Activated naive CD8-positive, alpha-beta T cell treated with anti-CD3 and anti-CD28 coated beads, Interleukin-2, amount 50 U/mL, for 24 hours (primary cell): ENCODE data around the gene KIF15.

Source experiments
- ATAC-seq: fragments of 150-1000 bp; cut with Tn5 transposase; one replicate; pipeline ENCODE4 v1.10.0; 2021
- DNase-seq: peaks from one replicate; pipeline ENCODE4 v3.0.0; 2021
- H3K27ac Mint-ChIP-seq: one replicate; pipeline ENCODE4 v1.8.0; 2021; ENCODE audit warnings: mild to moderate bottlenecking, mixed read lengths
- H3K27me3 Mint-ChIP-seq: one replicate; pipeline ENCODE4 v1.8.0; 2021; ENCODE audit warnings: mixed read lengths
- H3K36me3 Mint-ChIP-seq: one replicate; pipeline ENCODE4 v1.8.0; 2021; ENCODE audit warnings: low read depth, mixed read lengths
- H3K4me1 Mint-ChIP-seq: one replicate; pipeline ENCODE4 v1.8.0; 2021; ENCODE audit warnings: mixed read lengths
- H3K4me3 Mint-ChIP-seq: one replicate; pipeline ENCODE4 v1.8.0; 2021; ENCODE audit warnings: mild to moderate bottlenecking, moderate library complexity, mixed read lengths
- H3K9me3 Mint-ChIP-seq: one replicate; pipeline ENCODE4 v1.8.0; 2021; ENCODE audit warnings: mixed read lengths

KIF15 gene, protein sequence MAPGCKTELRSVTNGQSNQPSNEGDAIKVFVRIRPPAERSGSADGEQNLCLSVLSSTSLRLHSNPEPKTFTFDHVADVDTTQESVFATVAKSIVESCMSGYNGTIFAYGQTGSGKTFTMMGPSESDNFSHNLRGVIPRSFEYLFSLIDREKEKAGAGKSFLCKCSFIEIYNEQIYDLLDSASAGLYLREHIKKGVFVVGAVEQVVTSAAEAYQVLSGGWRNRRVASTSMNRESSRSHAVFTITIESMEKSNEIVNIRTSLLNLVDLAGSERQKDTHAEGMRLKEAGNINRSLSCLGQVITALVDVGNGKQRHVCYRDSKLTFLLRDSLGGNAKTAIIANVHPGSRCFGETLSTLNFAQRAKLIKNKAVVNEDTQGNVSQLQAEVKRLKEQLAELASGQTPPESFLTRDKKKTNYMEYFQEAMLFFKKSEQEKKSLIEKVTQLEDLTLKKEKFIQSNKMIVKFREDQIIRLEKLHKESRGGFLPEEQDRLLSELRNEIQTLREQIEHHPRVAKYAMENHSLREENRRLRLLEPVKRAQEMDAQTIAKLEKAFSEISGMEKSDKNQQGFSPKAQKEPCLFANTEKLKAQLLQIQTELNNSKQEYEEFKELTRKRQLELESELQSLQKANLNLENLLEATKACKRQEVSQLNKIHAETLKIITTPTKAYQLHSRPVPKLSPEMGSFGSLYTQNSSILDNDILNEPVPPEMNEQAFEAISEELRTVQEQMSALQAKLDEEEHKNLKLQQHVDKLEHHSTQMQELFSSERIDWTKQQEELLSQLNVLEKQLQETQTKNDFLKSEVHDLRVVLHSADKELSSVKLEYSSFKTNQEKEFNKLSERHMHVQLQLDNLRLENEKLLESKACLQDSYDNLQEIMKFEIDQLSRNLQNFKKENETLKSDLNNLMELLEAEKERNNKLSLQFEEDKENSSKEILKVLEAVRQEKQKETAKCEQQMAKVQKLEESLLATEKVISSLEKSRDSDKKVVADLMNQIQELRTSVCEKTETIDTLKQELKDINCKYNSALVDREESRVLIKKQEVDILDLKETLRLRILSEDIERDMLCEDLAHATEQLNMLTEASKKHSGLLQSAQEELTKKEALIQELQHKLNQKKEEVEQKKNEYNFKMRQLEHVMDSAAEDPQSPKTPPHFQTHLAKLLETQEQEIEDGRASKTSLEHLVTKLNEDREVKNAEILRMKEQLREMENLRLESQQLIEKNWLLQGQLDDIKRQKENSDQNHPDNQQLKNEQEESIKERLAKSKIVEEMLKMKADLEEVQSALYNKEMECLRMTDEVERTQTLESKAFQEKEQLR (N-terminal part only)

GRCh38 chr3:44761424-44762169, at the start of gene KIF15, which contains the start of gene KIAA1143:
TSS of gene KIF15 (plus strand) at chr3:44761794. CDS start at chr3:44761866, 72 bp downstream.
TSS of gene KIAA1143 (minus strand) at chr3:44761619. CDS start at chr3:44761602, 17 bp downstream.
- peak within 1 kb of the TSS; percentile 89 for H3K27ac Mint-ChIP-seq
- peak; percentile 96 for ATAC-seq
- peak; percentile 99 for DNase-seq
- peaks cover 26% of the 10 kb centered on the region for H3K9me3 Mint-ChIP-seq
- H3K27me3 Mint-ChIP-seq: no peaks in the 10 kb centered on the region
- peaks cover 74% of the 10 kb centered on the region for H3K36me3 Mint-ChIP-seq
- H3K4me3 Mint-ChIP-seq: peak within 1 kb of the TSS; percentile 97
- H3K4me1 Mint-ChIP-seq: peaks cover 26% of the 10 kb centered on the region

DNA sequence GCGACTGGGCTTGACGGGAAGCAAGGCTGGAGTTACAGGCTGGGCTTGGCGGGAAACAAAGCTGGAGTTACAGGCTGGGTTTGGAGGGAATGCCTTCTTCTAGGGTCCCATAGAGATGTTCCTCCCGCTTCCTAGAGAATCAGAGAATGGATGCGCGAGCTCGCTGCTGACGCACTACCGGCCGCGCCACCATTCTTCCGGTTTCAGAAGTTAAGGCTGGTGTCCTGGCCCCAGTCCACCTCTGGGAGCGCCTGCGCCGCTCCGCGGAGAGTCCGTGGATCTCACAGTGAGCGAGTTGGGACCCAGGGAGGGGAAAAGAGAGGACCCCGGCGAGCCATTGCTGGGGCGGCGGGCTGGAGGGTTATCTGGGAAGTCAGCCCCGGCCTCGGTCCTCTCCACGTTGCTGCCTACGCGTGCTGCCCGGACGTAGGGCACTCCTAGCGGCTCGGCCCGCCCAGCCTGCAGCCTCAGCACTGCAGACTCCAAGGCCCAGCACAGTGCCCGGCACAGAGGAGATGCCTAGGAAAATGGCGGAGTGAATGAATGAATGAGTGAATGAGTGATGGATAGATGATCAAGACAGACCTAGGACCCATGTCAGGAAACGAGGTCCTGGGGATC, 49.0 kb upstream of the KIF15 start, which contains the start of gene ZNF502:
Gene ZNF502 (plus strand): TSS at position 206 of the 621 bp plus-strand sequence. CDS start 7,602 bp downstream, outside the sequence.
- peak; percentile 61 for DNase-seq
- Mint-ChIP-seq H3K4me1 (peaks cover 9% of the 10 kb centered on the region), H3K9me3 (peaks cover 72% of the 10 kb centered on the region), H3K27ac (peak within 1 kb of the TSS; percentile 39), H3K36me3 (peaks cover 56% of the 10 kb centered on the region), H3K27me3 (peaks cover 28% of the 10 kb centered on the region), H3K4me3 (peak within 1 kb of the TSS; percentile 80)
- peak; percentile 61 for ATAC-seq

DNA sequence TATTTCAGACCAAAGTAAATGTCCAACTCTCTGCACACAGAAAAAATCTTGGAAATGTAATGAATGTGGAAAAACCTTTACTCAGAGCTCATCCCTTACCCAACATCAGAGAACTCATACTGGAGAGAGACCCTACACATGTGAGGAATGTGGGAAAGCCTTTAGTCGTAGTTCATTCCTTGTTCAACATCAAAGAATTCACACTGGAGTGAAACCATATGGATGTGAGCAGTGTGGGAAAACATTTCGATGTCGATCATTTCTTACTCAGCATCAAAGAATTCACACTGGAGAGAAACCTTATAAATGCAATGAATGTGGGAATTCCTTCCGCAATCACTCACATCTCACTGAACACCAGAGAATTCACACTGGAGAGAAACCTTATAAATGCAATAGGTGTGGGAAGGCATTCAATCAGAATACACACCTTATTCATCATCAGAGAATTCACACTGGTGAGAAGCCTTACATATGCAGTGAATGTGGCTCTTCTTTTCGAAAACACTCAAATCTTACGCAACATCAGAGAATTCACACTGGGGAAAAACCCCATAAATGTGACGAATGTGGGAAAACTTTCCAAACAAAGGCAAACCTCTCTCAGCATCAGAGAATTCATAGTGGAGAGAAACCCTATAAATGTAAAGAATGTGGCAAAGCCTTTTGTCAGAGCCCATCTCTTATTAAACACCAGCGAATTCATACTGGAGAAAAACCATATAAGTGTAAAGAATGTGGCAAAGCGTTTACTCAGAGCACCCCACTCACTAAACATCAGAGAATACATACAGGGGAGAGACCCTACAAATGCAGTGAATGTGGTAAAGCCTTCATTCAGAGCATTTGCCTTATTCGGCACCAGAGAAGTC, 40.1 kb upstream of the KIF15 start:
- no peak for DNase-seq
- Mint-ChIP-seq H3K4me1 (no peaks in the 10 kb centered on the region), H3K9me3 (peaks cover 80% of the 10 kb centered on the region), H3K27ac (no peak overlapping the region), H3K27me3 (no peaks in the 10 kb centered on the region), H3K36me3 (peaks cover 76% of the 10 kb centered on the region), H3K4me3 (no peak overlapping the region)
- no peak for ATAC-seq

DNA sequence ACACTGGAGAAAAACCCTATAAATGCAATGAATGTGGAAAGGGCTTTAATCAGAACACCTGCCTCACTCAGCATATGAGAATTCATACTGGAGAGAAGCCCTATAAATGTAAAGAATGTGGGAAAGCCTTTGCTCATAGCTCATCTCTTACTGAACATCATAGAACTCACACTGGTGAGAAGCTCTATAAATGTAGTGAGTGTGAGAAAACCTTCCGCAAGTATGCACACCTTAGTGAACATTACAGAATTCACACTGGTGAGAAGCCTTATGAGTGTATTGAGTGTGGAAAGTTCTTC, 39.5 kb upstream of the KIF15 start:
- no peak overlapping the region for H3K27ac Mint-ChIP-seq
- H3K36me3 Mint-ChIP-seq: peaks cover 72% of the 10 kb centered on the region
- H3K9me3 Mint-ChIP-seq: peaks cover 75% of the 10 kb centered on the region
- DNase-seq (no peak), ATAC-seq (no peak)
- no peaks in the 10 kb centered on the region for H3K4me1 Mint-ChIP-seq
- H3K27me3 Mint-ChIP-seq: no peaks in the 10 kb centered on the region
- H3K4me3 Mint-ChIP-seq: no peak overlapping the region

- Mint-ChIP-seq H3K36me3 (peaks cover 72% of the 10 kb centered on the region), H3K9me3 (peaks cover 68% of the 10 kb centered on the region), H3K4me1 (peaks cover 15% of the 10 kb centered on the region), H3K27me3 (no peaks in the 10 kb centered on the region), H3K27ac (peak within 1 kb of the TSS; percentile 68), H3K4me3 (peak within 1 kb of the TSS; percentile 85)
- ATAC-seq (peak; percentile 98), DNase-seq (peak; percentile 86)
Observed at GRCh38 chr3:44729384-44729910, 32.1 kb upstream of the KIF15 start, which contains the start of gene ZNF501. TSS of gene ZNF501 (plus strand) at chr3:44729635. CDS start at chr3:44734422, 4,787 bp downstream.

DNA sequence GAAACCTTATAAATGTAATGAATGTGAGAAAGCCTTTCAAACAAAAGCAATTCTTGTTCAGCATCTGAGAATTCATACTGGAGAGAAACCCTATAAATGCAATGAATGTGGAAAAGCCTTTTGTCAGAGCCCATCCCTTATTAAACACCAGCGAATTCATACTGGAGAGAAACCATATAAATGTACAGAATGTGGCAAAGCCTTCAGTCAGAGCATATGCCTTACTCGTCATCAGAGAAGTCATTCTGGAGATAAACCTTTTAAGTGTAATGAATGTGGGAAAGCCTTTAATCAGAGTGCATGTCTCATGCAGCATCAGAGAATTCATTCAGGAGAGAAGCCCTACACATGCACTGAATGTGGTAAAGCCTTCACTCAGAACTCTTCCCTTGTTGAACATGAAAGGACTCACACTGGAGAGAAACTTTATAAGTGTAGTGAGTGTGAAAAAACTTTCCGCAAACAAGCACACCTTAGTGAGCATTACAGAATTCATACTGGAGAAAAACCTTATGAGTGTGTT, 26.9 kb upstream of the KIF15 start:
- H3K9me3 Mint-ChIP-seq: peaks cover 83% of the 10 kb centered on the region
- H3K36me3 Mint-ChIP-seq: peaks cover 63% of the 10 kb centered on the region
- H3K4me3 Mint-ChIP-seq: no peak overlapping the region

DNA sequence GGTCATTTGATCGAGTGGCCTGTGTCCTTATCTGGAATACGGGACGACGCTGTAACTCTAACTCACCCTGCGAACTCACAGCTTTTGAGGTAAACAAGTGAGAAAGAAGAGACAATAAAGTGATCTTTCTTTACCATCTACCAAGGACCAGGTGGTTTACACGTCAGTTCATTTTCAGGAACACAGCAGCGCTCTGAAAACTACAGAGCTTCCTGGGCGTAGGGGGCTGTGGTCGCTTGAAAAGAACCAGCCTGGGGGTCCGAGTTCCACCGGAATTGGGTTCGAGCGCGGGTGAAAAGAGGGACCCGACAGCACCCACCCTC, 532 bp upstream of the KIF15 start:
- Mint-ChIP-seq H3K9me3 (peaks cover 26% of the 10 kb centered on the region), H3K27ac (peak overlapping the region; percentile 89), H3K4me1 (peaks cover 26% of the 10 kb centered on the region), H3K4me3 (peak overlapping the region; percentile 97), H3K27me3 (no peaks in the 10 kb centered on the region), H3K36me3 (peaks cover 75% of the 10 kb centered on the region)
- ATAC-seq: no peak
- no peak for DNase-seq

More for the DNA sequence above, 26.9 kb upstream of the KIF15 start:
- H3K4me1 Mint-ChIP-seq: peaks cover 6% of the 10 kb centered on the region
- H3K27ac Mint-ChIP-seq: no peak overlapping the region
- H3K27me3 Mint-ChIP-seq: no peaks in the 10 kb centered on the region
- ATAC-seq (no peak), DNase-seq (no peak)

DNA sequence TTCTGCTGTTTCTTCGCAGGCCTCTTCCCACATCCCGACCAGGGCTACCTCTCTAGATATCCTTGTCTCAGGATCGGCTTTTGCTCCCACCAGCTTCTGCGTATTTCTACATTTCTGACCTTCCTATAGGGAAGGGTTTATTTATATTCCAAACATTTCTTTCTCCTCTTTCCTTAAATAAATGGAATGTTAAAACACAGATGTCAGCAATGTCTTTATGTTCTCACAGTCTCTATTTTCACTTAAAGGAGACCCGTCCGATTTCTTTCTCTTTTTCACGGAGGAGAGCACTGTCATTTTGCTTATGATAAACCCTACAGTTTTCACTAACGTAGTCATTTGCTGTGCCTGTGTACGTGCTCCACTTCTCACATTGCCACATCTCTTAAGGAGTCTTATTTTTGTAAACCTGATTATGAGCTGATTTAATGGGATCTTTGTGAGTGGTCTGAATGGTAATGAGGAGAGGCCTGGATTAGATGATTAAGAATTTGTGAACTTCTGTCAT, 630 bp downstream of the KIF15 start:
- Mint-ChIP-seq H3K27me3 (no peaks in the 10 kb centered on the region), H3K36me3 (peaks cover 72% of the 10 kb centered on the region), H3K27ac (peak overlapping the region; percentile 89), H3K4me1 (peaks cover 25% of the 10 kb centered on the region), H3K9me3 (peaks cover 24% of the 10 kb centered on the region), H3K4me3 (peak overlapping the region; percentile 97)
- no peak for ATAC-seq
- no peak for DNase-seq

- ATAC-seq: no peak
- Mint-ChIP-seq H3K27ac (peak overlapping the region; percentile 89), H3K4me3 (peak overlapping the region; percentile 97), H3K27me3 (no peaks in the 10 kb centered on the region), H3K36me3 (peaks cover 69% of the 10 kb centered on the region), H3K9me3 (peaks cover 19% of the 10 kb centered on the region), H3K4me1 (peaks cover 22% of the 10 kb centered on the region)
- DNase-seq: no peak
Observed at GRCh38 chr3:44762690-44763089, 1.1 kb downstream of the KIF15 start.

DNA sequence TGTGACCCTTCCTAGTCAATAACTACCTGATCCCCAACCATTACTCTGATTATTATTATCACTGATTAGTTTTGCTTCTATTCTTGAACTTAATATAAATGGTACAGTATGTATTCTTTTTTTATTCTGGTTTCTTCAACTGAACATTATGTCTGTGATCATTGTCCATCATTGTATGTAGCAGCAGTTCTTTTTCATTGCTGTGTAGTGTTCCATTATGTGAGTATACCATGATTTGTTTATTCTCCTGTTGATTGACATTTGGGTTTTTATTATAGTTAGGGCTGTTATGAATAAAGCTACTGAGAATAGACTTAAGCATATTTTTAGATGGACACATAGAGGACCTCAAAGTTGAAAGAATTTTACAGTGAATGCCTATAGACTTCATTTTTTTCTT, 2.7 kb downstream of the KIF15 start:
- ATAC-seq (no peak), DNase-seq (no peak)
- H3K27me3 Mint-ChIP-seq: no peaks in the 10 kb centered on the region
- H3K4me3 Mint-ChIP-seq: no peak overlapping the region
- H3K36me3 Mint-ChIP-seq: peaks cover 61% of the 10 kb centered on the region
- H3K4me1 Mint-ChIP-seq: peaks cover 15% of the 10 kb centered on the region
- H3K27ac Mint-ChIP-seq: no peak overlapping the region
- H3K9me3 Mint-ChIP-seq: peaks cover 6% of the 10 kb centered on the region

DNA sequence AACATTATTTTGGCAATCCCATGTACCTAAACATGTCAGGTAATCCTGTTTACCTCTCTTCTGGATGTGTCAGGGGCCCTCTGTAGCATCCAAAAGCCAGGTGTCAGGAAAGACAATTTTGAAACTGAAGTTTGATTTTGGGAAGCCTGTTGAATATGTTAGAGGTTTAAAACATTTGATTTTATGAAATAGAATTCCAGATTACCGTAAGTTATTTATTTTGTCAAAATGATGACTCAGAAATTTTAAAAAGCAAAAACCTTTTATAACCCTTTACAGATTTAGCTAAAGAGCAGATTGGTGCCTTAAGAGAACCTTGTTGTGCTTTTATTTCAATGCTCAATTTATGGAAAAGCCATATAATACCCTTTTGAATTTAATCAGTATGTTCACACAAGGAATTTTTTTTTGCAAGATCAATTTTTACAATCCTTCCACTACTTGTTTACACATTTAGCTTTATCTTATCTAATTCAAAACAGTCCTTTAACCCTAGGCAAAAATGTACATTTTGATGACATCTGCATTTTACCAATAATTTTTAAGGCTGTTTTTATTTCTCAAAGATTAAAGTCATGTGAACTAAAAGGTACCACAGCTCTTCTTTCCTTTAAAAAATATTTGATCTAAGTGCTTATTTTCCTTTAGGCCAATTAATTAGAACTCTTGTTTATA, 10.0 kb downstream of the KIF15 start:
- no peaks in the 10 kb centered on the region for H3K27me3 Mint-ChIP-seq
- ATAC-seq: no peak
- H3K4me1 Mint-ChIP-seq: no peaks in the 10 kb centered on the region
- peaks cover 16% of the 10 kb centered on the region for H3K9me3 Mint-ChIP-seq
- DNase-seq: no peak
- H3K36me3 Mint-ChIP-seq: peaks cover 69% of the 10 kb centered on the region
- no peak overlapping the region for H3K4me3 Mint-ChIP-seq
- no peak overlapping the region for H3K27ac Mint-ChIP-seq

- ATAC-seq (no peak), DNase-seq (no peak)
- Mint-ChIP-seq H3K4me1 (no peaks in the 10 kb centered on the region), H3K27me3 (no peaks in the 10 kb centered on the region), H3K27ac (no peak overlapping the region), H3K4me3 (no peak overlapping the region), H3K9me3 (peaks cover 16% of the 10 kb centered on the region), H3K36me3 (peaks cover 68% of the 10 kb centered on the region)
Observed at GRCh38 chr3:44772099-44772442, 10.5 kb downstream of the KIF15 start.
